Measurements from ENCODE around the gene NAA80. TPM values are rescaled to one million over a fixed set of nuclear protein-coding genes. Genes with fewer than 3 reads are reported as not detected.

The NAA80 gene
- total and polyA plus RNA-seq, 10 of the 15 experiments (the other 5 are each of a cell fraction or from before 2014, with no cell fraction given), result 0.48 to 12.7 (median 6.7) TPM

GRCh38 chr3:50261505-50261904 is 37.7 kb downstream of the NAA80 start:
- Histone ChIP-seq H3K79me2 (ENCODE audit: control insufficient read depth, insufficient read depth, low read length) (no peaks in the 10 kb centered on the region), H3K9me3 (replicated peaks; ENCODE audit: control insufficient read depth, insufficient read depth, low read length) (peaks cover 10% of the 10 kb centered on the region; the same call in 1 of the 3 replicates), H3K4me2 (ENCODE audit: control insufficient read depth, insufficient read depth) (no peak overlapping the region), H2AFZ (ENCODE audit: control insufficient read depth, low read depth, low read length) (no peak overlapping the region), H3K9ac (ENCODE audit: control insufficient read depth, insufficient read depth, low read length) (no peak overlapping the region), H3K4me3 (no peak overlapping the region), H3K36me3 (ENCODE audit: control insufficient read depth in 2 of 2, insufficient read depth in 2 of 2, low read length in 1 of 2) (peaks cover 9 to 17% of the 10 kb centered on the region in 2 experiments; a peak in 3 of 4 replicates), H3K4me1 (ENCODE audit: control insufficient read depth, insufficient read depth, low read length) (peaks cover 14% of the 10 kb centered on the region), H3K27me3 (replicated peaks in 1 of 2; ENCODE audit: control insufficient read depth in 2 of 2, insufficient read depth in 2 of 2, low read length in 1 of 2) (no peaks in the 10 kb centered on the region; a peak in 1 of 4 replicates), H3K27ac (ENCODE audit: control insufficient read depth, insufficient read depth) (no peak overlapping the region), H4K20me1 (ENCODE audit: control insufficient read depth, insufficient read depth) (no peaks in the 10 kb centered on the region)
- intact Hi-C loops (cut with micrococcal nuclease; ENCODE audit: unreplicated experiment), result no loop called here
- SMC1A ChIA-PET (ENCODE audit: uncharacterized antibody, unreplicated experiment), result interaction anchor here (1.2 kb wide), 1 partner anchor 15 kb away, joined by 3 read pairs; no protein-coding TSS in a partner anchor
- POLR2A ChIA-PET, result interaction anchor here (1.9 kb wide), 1 partner anchor 18 kb away, joined by 4 read pairs; the partner anchor contains the start of gene LSMEM2
- FAIRE-seq (no peak), ATAC-seq (no peak), DNase-seq (ENCODE audit: low read depth, low spot score) (no peak)
- no TSS peak for BruUV-seq (replicated peaks)
- RAD21 ChIA-PET (ENCODE audit: unreplicated experiment), result interaction anchor here (0.8 to 2.2 kb wide), 3 partner anchors 10 to 35 kb away, joined by 3 to 18 read pairs (median 3); no protein-coding TSS in a partner anchor
- in situ Hi-C loops (cut with MboI), result no loop called here
- no peak for TF ChIP-seq STAT1 (conservative IDR thresholded peaks at IDR 0.05)
- no peak for TF ChIP-seq NBN (IDR thresholded peaks at IDR 0.05)
- TF ChIP-seq MLLT1 (IDR thresholded peaks at IDR 0.05), result no peak
- no peak for TF ChIP-seq JUND (IDR thresholded peaks at IDR 0.05; ENCODE audit: low read depth, low read length)
- TF ChIP-seq IKZF1 (conservative IDR thresholded peaks at IDR 0.05), result no peak
- TF ChIP-seq ELK1 (IDR thresholded peaks at IDR 0.05; ENCODE audit: low read depth, low read length), result no peak
- no peak for TF ChIP-seq HDAC2 (IDR thresholded peaks at IDR 0.05)
- no peak for TF ChIP-seq POLR2AphosphoS5 (IDR thresholded peaks at IDR 0.05; ENCODE audit: low read length)
- TF ChIP-seq ZBED1 (IDR thresholded peaks at IDR 0.05; ENCODE audit: borderline replicate concordance), result no peak
- no peak for TF ChIP-seq MTA2 (IDR thresholded peaks at IDR 0.05; ENCODE audit: low read depth)
- TF ChIP-seq CEBPB (IDR thresholded peaks at IDR 0.05; ENCODE audit: borderline replicate concordance in 1 of 2, low read depth in 2 of 2, low read length in 2 of 2), result no peak
- TF ChIP-seq E2F8 (IDR thresholded peaks at IDR 0.05; ENCODE audit: low read depth, partially characterized antibody), result no peak
- no peak for TF ChIP-seq RAD21 (IDR thresholded peaks at IDR 0.05; ENCODE audit: insufficient read depth, low read depth, low read length)
- no peak for TF ChIP-seq SUZ12 (IDR thresholded peaks at IDR 0.05; ENCODE audit: unreplicated experiment)
- TF ChIP-seq CBX5 (IDR thresholded peaks at IDR 0.05; ENCODE audit: low read depth), result no peak
- no peak for TF ChIP-seq ZSCAN29 (IDR thresholded peaks at IDR 0.05)
- no peak for TF ChIP-seq IKZF2 (IDR thresholded peaks at IDR 0.05)
- no peak for TF ChIP-seq SMARCA5 (IDR thresholded peaks at IDR 0.05)
- TF ChIP-seq POLR2A (IDR thresholded peaks at IDR 0.05; ENCODE audit: low read depth, low read length), result no peak
- 86% methylated on average over 2 of the region's 2 CpGs for WGBS (ENCODE audit: insufficient coverage, insufficient replicate concordance, low lambda C conversion rate, missing lambda C conversion rate)
- CTCF ChIA-PET, result interaction anchor here (1.5 to 7.9 kb wide), 6 partner anchors 13 to 37 kb away, joined by 5 to 44 read pairs (median 8); partner anchors contain the start of genes GNAI2, HYAL3 and NAA80

Measured in GM12878 (cell line).